ENCODE measurements around the gene ZFAND2B. TPM values are rescaled to one million over a fixed set of nuclear protein-coding genes. Genes with fewer than 3 reads are reported as not detected.

Gene ZFAND2B
- total RNA-seq, 1 experiment from 2014 or later = 31.4 TPM

DNA sequence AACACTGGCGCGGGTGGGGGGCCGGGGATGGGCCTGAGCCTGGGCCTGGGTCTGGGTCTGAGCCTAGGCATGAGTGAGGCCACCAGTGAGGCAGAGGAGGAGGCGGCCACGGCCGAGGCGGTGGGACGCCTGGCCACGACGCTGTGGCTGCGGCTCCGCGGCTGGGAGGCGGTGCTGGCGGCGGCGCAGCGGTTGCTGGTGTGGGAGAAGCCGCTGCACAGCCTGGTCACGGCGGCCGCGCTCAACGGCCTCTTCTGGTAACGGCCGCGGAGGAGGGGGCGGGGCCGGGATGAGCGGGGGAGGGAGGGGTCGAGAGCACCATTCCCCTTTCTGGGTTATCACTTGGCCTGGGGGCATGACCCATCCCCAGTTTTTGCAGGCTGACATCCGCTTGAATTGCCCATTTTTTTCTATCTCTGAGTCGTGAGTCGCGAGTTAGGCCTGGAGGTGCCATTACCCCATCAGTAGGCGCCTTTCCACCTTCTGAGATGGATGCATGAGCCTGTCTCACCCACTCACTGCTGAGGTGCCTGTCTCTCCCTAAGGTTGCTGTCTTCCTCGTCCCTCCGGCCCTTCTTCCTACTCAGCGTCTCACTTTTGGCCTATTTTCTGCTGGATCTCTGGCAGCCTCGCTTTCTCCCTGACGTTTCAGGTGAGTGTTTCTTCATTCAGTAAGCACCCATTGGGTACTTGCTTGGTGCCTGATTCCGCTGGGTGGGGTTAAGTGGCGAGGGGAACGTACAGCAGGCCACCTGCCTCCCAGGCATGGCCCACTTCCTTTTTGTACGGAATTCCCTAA lies 28.0 kb upstream of the ZFAND2B start:
- ATAC-seq (peak; percentile 23), DNase-seq (ENCODE audit: low read depth, low spot score) (no peak)
- Histone ChIP-seq H3K4me1 (ENCODE audit: control insufficient read depth in 1 of 2, insufficient read depth in 2 of 2, low read length in 2 of 2) (peaks cover 10 to 27% of the 10 kb centered on the region in 2 experiments), H3K27me3 (ENCODE audit: insufficient read depth, low read length) (no peaks in the 10 kb centered on the region), H3K4me3 (replicated peaks in 1 of 2; ENCODE audit: low read depth in 1 of 2, low read length in 2 of 2) (peak overlapping the region; percentile 70 to 93), H3K9me2 (ENCODE audit: insufficient read depth) (no peaks in the 10 kb centered on the region), H3K27ac (ENCODE audit: low read depth, low read length) (peak overlapping the region; percentile 97), H3K9me3 (ENCODE audit: control insufficient read depth in 1 of 2, insufficient read depth in 1 of 2, low read depth in 1 of 2, low read length in 2 of 2) (no peaks in the 10 kb centered on the region), H3K36me3 (ENCODE audit: control insufficient read depth in 1 of 2, insufficient read depth in 2 of 2, low read length in 2 of 2) (peaks cover 13 to 20% of the 10 kb centered on the region in 2 experiments; a peak in 3 of 4 replicates), H3K4me2 (ENCODE audit: low read length) (peak overlapping the region; percentile 98), H3K79me2 (ENCODE audit: insufficient read depth, low read length) (peaks cover 23% of the 10 kb centered on the region), H2AFZ (ENCODE audit: low read depth, low read length, poor library complexity, severe bottlenecking) (no peak overlapping the region), H3K9ac (ENCODE audit: low read length) (peak overlapping the region; percentile 85), H4K20me1 (ENCODE audit: insufficient read depth) (no peaks in the 10 kb centered on the region)
- no TSS peak for BruUV-seq (replicated peaks)
- ChIA-PET RAD21 (ENCODE audit: low non-redundant PET in 1 of 2, low total read pairs in 2 of 2, uncharacterized antibody in 2 of 2, unreplicated experiment in 2 of 2) (no interaction called here), CTCF (no interaction called here), POLR2A (no interaction called here)
- intact Hi-C loops (cut with micrococcal nuclease) = loop anchor here (5.0 to 10.0 kb wide), 2 partner anchors 209 to 356 kb away; partner anchors contain the start of gene DNPEP
- TF ChIP-seq ZFX (IDR thresholded peaks at IDR 0.05) = peak; percentile 66
- TF ChIP-seq, protein P1, sequence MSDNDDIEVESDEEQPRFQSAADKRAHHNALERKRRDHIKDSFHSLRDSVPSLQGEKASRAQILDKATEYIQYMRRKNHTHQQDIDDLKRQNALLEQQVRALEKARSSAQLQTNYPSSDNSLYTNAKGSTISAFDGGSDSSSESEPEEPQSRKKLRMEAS (IDR thresholded peaks at IDR 0.05) = no peak

DNA sequence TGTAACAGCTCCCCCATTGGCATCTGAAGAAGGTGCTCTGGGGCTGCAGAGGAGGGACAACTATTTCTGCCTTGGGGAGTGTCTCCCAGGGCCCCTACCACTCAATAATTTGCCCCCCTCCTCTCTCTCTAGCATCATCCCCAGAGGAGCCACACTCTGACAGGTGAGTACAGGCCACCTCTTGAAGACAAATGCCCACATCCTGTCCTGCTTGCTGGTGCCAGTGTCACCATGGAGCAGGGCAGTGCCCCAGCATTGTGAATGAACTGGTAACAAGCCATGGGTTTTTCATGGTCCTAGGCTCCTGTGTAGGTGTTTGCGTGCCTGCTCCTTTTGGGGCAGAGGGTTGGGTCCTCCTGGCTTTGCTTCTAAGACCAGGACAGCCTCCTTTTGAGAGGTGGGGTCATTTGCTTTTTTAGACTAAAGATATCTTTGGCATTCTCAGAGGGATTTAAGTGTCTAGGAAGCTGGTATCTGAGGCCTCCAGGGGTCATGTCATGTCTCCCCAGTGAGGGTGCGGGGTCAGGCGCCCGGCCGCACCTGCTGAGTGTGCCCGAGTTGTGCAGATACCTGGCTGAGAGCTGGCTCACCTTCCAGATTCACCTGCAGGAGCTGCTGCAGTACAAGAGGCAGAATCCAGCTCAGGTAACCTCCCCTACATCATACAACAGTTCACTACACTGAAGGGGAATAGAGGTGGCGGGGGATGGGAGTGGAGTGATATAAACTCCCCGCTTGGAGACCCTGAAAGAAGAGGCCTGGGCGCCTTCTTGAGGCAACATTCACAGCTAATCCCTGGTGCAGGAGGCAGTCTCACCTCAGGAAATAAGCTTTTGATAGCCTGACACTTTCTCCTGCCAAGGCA lies 26.7 kb upstream of the ZFAND2B start:
- no peaks in the 10 kb centered on the region for H4K20me1 ChIP-seq (ENCODE audit: insufficient read depth)
- RAD21 ChIA-PET (ENCODE audit: low non-redundant PET in 1 of 2, low total read pairs in 2 of 2, uncharacterized antibody in 2 of 2, unreplicated experiment in 2 of 2) = no interaction called here
- H2AFZ ChIP-seq (ENCODE audit: low read depth, low read length, poor library complexity, severe bottlenecking) = no peak overlapping the region
- peaks cover 10 to 27% of the 10 kb centered on the region in 2 experiments for H3K4me1 ChIP-seq (ENCODE audit: control insufficient read depth in 1 of 2, insufficient read depth in 2 of 2, low read length in 2 of 2)
- peaks cover 13 to 17% of the 10 kb centered on the region in 2 experiments; a peak in 3 of 4 replicates for H3K36me3 ChIP-seq (ENCODE audit: control insufficient read depth in 1 of 2, insufficient read depth in 2 of 2, low read length in 2 of 2)
- ATAC-seq (no peak), DNase-seq (ENCODE audit: low read depth, low spot score) (no peak)
- peaks cover 23% of the 10 kb centered on the region for H3K79me2 ChIP-seq (ENCODE audit: insufficient read depth, low read length)
- H3K27ac ChIP-seq (ENCODE audit: low read depth, low read length) = no peak overlapping the region
- no peaks in the 10 kb centered on the region for H3K9me2 ChIP-seq (ENCODE audit: insufficient read depth)
- H3K4me3 ChIP-seq (replicated peaks in 1 of 2; ENCODE audit: low read depth in 1 of 2, low read length in 2 of 2) = no peak overlapping the region; a peak in 1 of 4 replicates
- TSS peak; percentile 38 for BruUV-seq (replicated peaks)
- intact Hi-C loops (cut with micrococcal nuclease) = loop anchor here (5.0 to 10.0 kb wide), 2 partner anchors 207 to 355 kb away; partner anchors contain the start of gene DNPEP
- H3K9ac ChIP-seq (ENCODE audit: low read length) = no peak overlapping the region
- H3K4me2 ChIP-seq (ENCODE audit: low read length) = peak overlapping the region; percentile 98
- H3K27me3 ChIP-seq (ENCODE audit: insufficient read depth, low read length) = no peaks in the 10 kb centered on the region
- CTCF ChIA-PET = no interaction called here
- POLR2A ChIA-PET = interaction anchor here (1.0 kb wide), 1 partner anchor 26 kb away, joined by 3 read pairs; no protein-coding TSS in a partner anchor
- no peaks in the 10 kb centered on the region for H3K9me3 ChIP-seq (ENCODE audit: control insufficient read depth in 1 of 2, insufficient read depth in 1 of 2, low read depth in 1 of 2, low read length in 2 of 2)
- TF ChIP-seq EZH2 (IDR thresholded peaks at IDR 0.05) (no peak), CBX3 (IDR thresholded peaks at IDR 0.05; ENCODE audit: low read depth) (no peak), ELF1 (IDR thresholded peaks at IDR 0.05; ENCODE audit: borderline replicate concordance, low read depth) (no peak), YY1 (IDR thresholded peaks at IDR 0.05; ENCODE audit: extremely low read depth, insufficient replicate concordance, low read depth, low read length) (no peak), TCF7L2 (IDR thresholded peaks at IDR 0.05; ENCODE audit: borderline replicate concordance, extremely low read depth, insufficient read depth, insufficient read length) (no peak), JUND (IDR thresholded peaks at IDR 0.05) (no peak), CEBPB (IDR thresholded peaks at IDR 0.05; ENCODE audit: low read depth) (no peak), SIN3A (IDR thresholded peaks at IDR 0.05; ENCODE audit: low read depth) (no peak), FOSL1 (IDR thresholded peaks at IDR 0.05; ENCODE audit: low read depth) (no peak), SRF (IDR thresholded peaks at IDR 0.05; ENCODE audit: low read depth) (no peak)
- TF ChIP-seq, protein P2, sequence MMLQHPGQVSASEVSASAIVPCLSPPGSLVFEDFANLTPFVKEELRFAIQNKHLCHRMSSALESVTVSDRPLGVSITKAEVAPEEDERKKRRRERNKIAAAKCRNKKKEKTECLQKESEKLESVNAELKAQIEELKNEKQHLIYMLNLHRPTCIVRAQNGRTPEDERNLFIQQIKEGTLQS (IDR thresholded peaks at IDR 0.05) = no peak
- TF ChIP-seq, protein P3, sequence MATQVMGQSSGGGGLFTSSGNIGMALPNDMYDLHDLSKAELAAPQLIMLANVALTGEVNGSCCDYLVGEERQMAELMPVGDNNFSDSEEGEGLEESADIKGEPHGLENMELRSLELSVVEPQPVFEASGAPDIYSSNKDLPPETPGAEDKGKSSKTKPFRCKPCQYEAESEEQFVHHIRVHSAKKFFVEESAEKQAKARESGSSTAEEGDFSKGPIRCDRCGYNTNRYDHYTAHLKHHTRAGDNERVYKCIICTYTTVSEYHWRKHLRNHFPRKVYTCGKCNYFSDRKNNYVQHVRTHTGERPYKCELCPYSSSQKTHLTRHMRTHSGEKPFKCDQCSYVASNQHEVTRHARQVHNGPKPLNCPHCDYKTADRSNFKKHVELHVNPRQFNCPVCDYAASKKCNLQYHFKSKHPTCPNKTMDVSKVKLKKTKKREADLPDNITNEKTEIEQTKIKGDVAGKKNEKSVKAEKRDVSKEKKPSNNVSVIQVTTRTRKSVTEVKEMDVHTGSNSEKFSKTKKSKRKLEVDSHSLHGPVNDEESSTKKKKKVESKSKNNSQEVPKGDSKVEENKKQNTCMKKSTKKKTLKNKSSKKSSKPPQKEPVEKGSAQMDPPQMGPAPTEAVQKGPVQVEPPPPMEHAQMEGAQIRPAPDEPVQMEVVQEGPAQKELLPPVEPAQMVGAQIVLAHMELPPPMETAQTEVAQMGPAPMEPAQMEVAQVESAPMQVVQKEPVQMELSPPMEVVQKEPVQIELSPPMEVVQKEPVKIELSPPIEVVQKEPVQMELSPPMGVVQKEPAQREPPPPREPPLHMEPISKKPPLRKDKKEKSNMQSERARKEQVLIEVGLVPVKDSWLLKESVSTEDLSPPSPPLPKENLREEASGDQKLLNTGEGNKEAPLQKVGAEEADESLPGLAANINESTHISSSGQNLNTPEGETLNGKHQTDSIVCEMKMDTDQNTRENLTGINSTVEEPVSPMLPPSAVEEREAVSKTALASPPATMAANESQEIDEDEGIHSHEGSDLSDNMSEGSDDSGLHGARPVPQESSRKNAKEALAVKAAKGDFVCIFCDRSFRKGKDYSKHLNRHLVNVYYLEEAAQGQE (IDR thresholded peaks at IDR 0.05; ENCODE audit: low read depth) = no peak
- TF ChIP-seq, protein P1 (IDR thresholded peaks at IDR 0.05) = no peak
